ENCODE results near the gene SHROOM2. TPM values are rescaled to one million over a fixed set of nuclear protein-coding genes. Genes with fewer than 3 reads are reported as not detected.
A peak's percentile ranks its signal among the peaks of the same experiment; 100 is the strongest.

The SHROOM2 gene
- total RNA-seq, 1 experiment from 2014 or later, result 14.2 TPM

DNA sequence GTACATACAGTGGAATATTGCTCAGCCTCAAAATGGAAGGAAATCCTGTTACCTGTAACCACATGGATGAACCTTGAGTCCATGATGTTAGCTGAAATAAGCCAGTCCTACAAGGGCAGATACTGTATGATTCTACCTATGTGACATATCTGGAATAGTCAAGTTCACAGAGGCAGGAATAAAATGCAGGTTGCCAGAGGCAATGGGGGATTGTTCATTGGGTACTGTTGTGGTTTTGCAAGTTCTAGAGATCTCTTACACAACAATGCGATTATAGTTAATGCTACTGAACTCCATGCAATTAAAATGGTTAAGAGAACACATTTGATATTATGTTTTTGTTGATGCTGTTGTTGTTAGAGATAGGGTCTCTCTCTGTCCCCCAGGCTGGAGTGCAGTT lies 74.6 kb downstream of the SHROOM2 start:
- ChIA-PET CTCF (no interaction called here), POLR2A (no interaction called here)
- peaks cover 22% of the 10 kb centered on the region for H3K4me1 ChIP-seq
- H3K4me3 Mint-ChIP-seq (ENCODE audit: unreplicated experiment), result no peak overlapping the region
- no peak overlapping the region for H3K4me3 ChIP-seq (ENCODE audit: low read depth, low read length)
- H3K4me1 Mint-ChIP-seq (ENCODE audit: low read depth, unreplicated experiment), result peaks cover 14% of the 10 kb centered on the region
- H3K9me3 Mint-ChIP-seq (ENCODE audit: unreplicated experiment), result no peaks in the 10 kb centered on the region
- DNase-seq, result no peak
- intact Hi-C loops (cut with micrococcal nuclease; ENCODE audit: unreplicated experiment), result no loop called here
- no peaks in the 10 kb centered on the region for H3K27me3 ChIP-seq (replicated peaks; ENCODE audit: control insufficient read depth, insufficient read depth, low read length)
- H3K9me3 ChIP-seq, result no peaks in the 10 kb centered on the region
- H3K36me3 Mint-ChIP-seq (ENCODE audit: insufficient read depth, unreplicated experiment), result peaks cover 24% of the 10 kb centered on the region
- H3K36me3 ChIP-seq (ENCODE audit: control insufficient read depth, insufficient read depth, low read length), result no peaks in the 10 kb centered on the region
- BruUV-seq (replicated peaks), result no TSS peak
- H3K27me3 Mint-ChIP-seq (ENCODE audit: insufficient read depth, unreplicated experiment), result no peaks in the 10 kb centered on the region
- H3K27ac Mint-ChIP-seq (ENCODE audit: unreplicated experiment), result no peak overlapping the region
- no peak for TF ChIP-seq CTCF (IDR thresholded peaks at IDR 0.05; ENCODE audit: insufficient read depth in 1 of 2, low read depth in 1 of 2, low read length in 1 of 2, severe bottlenecking in 1 of 2, unreplicated experiment in 1 of 2)

GRCh38 chrX:9861711-9862110 lies 75.5 kb downstream of the SHROOM2 start:
- Mint-ChIP-seq H3K27ac (ENCODE audit: unreplicated experiment) (peak overlapping the region; percentile 48), H3K9me3 (ENCODE audit: unreplicated experiment) (no peaks in the 10 kb centered on the region), H3K36me3 (ENCODE audit: insufficient read depth, unreplicated experiment) (peaks cover 22% of the 10 kb centered on the region), H3K27me3 (ENCODE audit: insufficient read depth, unreplicated experiment) (no peaks in the 10 kb centered on the region), H3K4me3 (ENCODE audit: unreplicated experiment) (no peak overlapping the region), H3K4me1 (ENCODE audit: low read depth, unreplicated experiment) (peaks cover 17% of the 10 kb centered on the region)
- intact Hi-C loops (cut with micrococcal nuclease; ENCODE audit: unreplicated experiment), result no loop called here
- Histone ChIP-seq H3K27me3 (replicated peaks; ENCODE audit: control insufficient read depth, insufficient read depth, low read length) (no peaks in the 10 kb centered on the region), H3K4me1 (peaks cover 27% of the 10 kb centered on the region), H3K36me3 (ENCODE audit: control insufficient read depth, insufficient read depth, low read length) (no peaks in the 10 kb centered on the region), H3K9me3 (no peaks in the 10 kb centered on the region), H3K4me3 (ENCODE audit: low read depth, low read length) (no peak overlapping the region)
- POLR2A ChIA-PET, result no interaction called here
- TF ChIP-seq CTCF (IDR thresholded peaks at IDR 0.05; ENCODE audit: insufficient read depth in 1 of 2, low read depth in 1 of 2, low read length in 1 of 2, severe bottlenecking in 1 of 2, unreplicated experiment in 1 of 2), result no peak
- CTCF ChIA-PET, result no interaction called here
- no TSS peak for BruUV-seq (replicated peaks)
- DNase-seq, result no peak

DNA sequence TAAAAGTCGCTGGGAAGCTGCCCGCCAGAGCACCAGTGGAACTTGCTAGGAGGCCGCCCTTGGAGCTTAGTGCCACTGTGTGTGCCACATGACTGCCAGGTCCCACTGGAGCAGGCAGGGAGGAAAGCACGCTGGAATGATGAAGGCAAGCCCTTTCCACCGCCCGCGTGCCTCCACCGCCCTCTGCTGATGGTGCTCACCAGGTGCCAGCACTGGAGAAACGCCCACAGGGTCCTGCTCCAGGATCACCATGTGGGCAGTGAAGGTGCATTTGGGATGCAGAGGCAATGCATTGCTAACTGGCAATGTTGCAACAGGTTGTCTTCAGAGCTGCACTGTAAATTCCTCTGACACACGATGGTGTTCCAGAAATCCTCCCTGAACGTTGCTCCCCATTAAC lies 76.3 kb downstream of the SHROOM2 start:
- H3K27ac Mint-ChIP-seq (ENCODE audit: unreplicated experiment), result peak overlapping the region; percentile 84
- H3K4me1 Mint-ChIP-seq (ENCODE audit: low read depth, unreplicated experiment), result peaks cover 20% of the 10 kb centered on the region
- TF ChIP-seq CTCF (IDR thresholded peaks at IDR 0.05; ENCODE audit: insufficient read depth in 1 of 2, low read depth in 1 of 2, low read length in 1 of 2, severe bottlenecking in 1 of 2, unreplicated experiment in 1 of 2), result peak in 1 of 2 experiments; percentile 17
- BruUV-seq (replicated peaks), result no TSS peak
- no peaks in the 10 kb centered on the region for H3K9me3 Mint-ChIP-seq (ENCODE audit: unreplicated experiment)
- CTCF ChIA-PET, result interaction anchor here (1.0 kb wide), 1 partner anchor 40 kb away, joined by 3 read pairs; no protein-coding TSS in a partner anchor
- H3K4me3 Mint-ChIP-seq (ENCODE audit: unreplicated experiment), result no peak overlapping the region
- H3K27me3 ChIP-seq (replicated peaks; ENCODE audit: control insufficient read depth, insufficient read depth, low read length), result no peaks in the 10 kb centered on the region
- H3K4me3 ChIP-seq (ENCODE audit: low read depth, low read length), result no peak overlapping the region
- H3K27me3 Mint-ChIP-seq (ENCODE audit: insufficient read depth, unreplicated experiment), result no peaks in the 10 kb centered on the region
- peak in 1 of 2 experiments; percentile 31 for DNase-seq
- intact Hi-C loops (cut with micrococcal nuclease; ENCODE audit: unreplicated experiment), result no loop called here
- peaks cover 34% of the 10 kb centered on the region for H3K4me1 ChIP-seq
- H3K9me3 ChIP-seq, result no peaks in the 10 kb centered on the region
- H3K36me3 ChIP-seq (ENCODE audit: control insufficient read depth, insufficient read depth, low read length), result no peaks in the 10 kb centered on the region
- POLR2A ChIA-PET, result no interaction called here
- peaks cover 24% of the 10 kb centered on the region for H3K36me3 Mint-ChIP-seq (ENCODE audit: insufficient read depth, unreplicated experiment)
